ENCODE data around the gene TNFRSF25. TPM values are rescaled to one million over a fixed set of nuclear protein-coding genes. Genes with fewer than 3 reads are reported as not detected.

Gene TNFRSF25
- polyA plus RNA-seq, 2 of the 4 experiments (the other 2 are of a cell fraction), result 0.65 to 3.4 TPM

- ATAC-seq (no peak), DNase-seq (ENCODE audit: low read depth in 1 of 2, low spot score in 1 of 2) (no peak), FAIRE-seq (no peak)
- 81% methylated on average over 5 of the region's 31 CpGs for WGBS (ENCODE audit: missing lambda C conversion rate)
- ChIA-PET POLR2A (no interaction called here), CTCF (interaction anchor here (1.5 to 8.8 kb wide), 3 partner anchors 15 to 49 kb away, joined by 3 to 54 read pairs (median 5); partner anchors contain the start of genes NOL9, PLEKHG5 and TAS1R1)
- Histone ChIP-seq H3K9me3 (no peaks in the 10 kb centered on the region), H3K4me3 (no peak overlapping the region), H3K4me2 (no peak overlapping the region), H3K27ac (no peak overlapping the region), H3K4me1 (no peaks in the 10 kb centered on the region)
- TF ChIP-seq EHF (CRISPR knock-in tag; IDR thresholded peaks at IDR 0.05), result no peak
- TF ChIP-seq USF2 (IDR thresholded peaks at IDR 0.05), result no peak
- TF ChIP-seq PHF8 (IDR thresholded peaks at IDR 0.05; ENCODE audit: borderline replicate concordance, low read depth), result no peak
- no peak for TF ChIP-seq TFCP2L1 (CRISPR knock-in tag; IDR thresholded peaks at IDR 0.05)
- no peak for TF ChIP-seq TP53 (CRISPR knock-in tag; IDR thresholded peaks at IDR 0.05)
- TF ChIP-seq HMGXB4 (CRISPR knock-in tag; IDR thresholded peaks at IDR 0.05; ENCODE audit: borderline replicate concordance), result no peak
- no peak for TF ChIP-seq RAD21 (conservative IDR thresholded peaks at IDR 0.05 in 1 of 2, IDR thresholded peaks at IDR 0.05 in 1 of 2)
- no peak for TF ChIP-seq RFX5 (IDR thresholded peaks at IDR 0.05)
- TF ChIP-seq CHD4 (IDR thresholded peaks at IDR 0.05; ENCODE audit: borderline replicate concordance), result no peak
- no peak for TF ChIP-seq HES2 (IDR thresholded peaks at IDR 0.05)
- no peak for TF ChIP-seq RCOR1 (IDR thresholded peaks at IDR 0.05; ENCODE audit: low read depth, low read length)
- no peak for TF ChIP-seq E2F6 (IDR thresholded peaks at IDR 0.05; ENCODE audit: borderline replicate concordance, low read depth)
These were observed 39.6 kb upstream of the TNFRSF25 start for GRCh38 chr1:6505367-6506209.

- 93% methylated on average over 7 of the region's 15 CpGs for WGBS (ENCODE audit: missing lambda C conversion rate)
- no peak overlapping the region for H3K4me2 ChIP-seq
- H3K9me3 ChIP-seq, result no peaks in the 10 kb centered on the region
- ATAC-seq (no peak), DNase-seq (ENCODE audit: low read depth in 1 of 2, low spot score in 1 of 2) (no peak), FAIRE-seq (no peak)
- POLR2A ChIA-PET, result no interaction called here
- no peaks in the 10 kb centered on the region for H3K4me1 ChIP-seq
- no peak overlapping the region for H3K27ac ChIP-seq
- no peak for TF ChIP-seq CBX2 (IDR thresholded peaks at IDR 0.05; ENCODE audit: borderline replicate concordance, low read depth)
- TF ChIP-seq FOSL2 (IDR thresholded peaks at IDR 0.05), result no peak
- TF ChIP-seq FOSL2 (CRISPR knock-in tag; IDR thresholded peaks at IDR 0.05), result no peak
- no peak for TF ChIP-seq ZSCAN20 (CRISPR knock-in tag; IDR thresholded peaks at IDR 0.05)
- no peak for TF ChIP-seq SREBF2 (IDR thresholded peaks at IDR 0.05)
- TF ChIP-seq FOSB (CRISPR knock-in tag; IDR thresholded peaks at IDR 0.05), result no peak
- no peak for TF ChIP-seq CBX8 (IDR thresholded peaks at IDR 0.05)
- TF ChIP-seq HEYL (CRISPR knock-in tag; IDR thresholded peaks at IDR 0.05), result no peak
- TF ChIP-seq CTCF (IDR thresholded peaks at IDR 0.05), result no peak
- no peak for TF ChIP-seq RNF2 (IDR thresholded peaks at IDR 0.05; ENCODE audit: borderline replicate concordance, low read depth)
- no peak for TF ChIP-seq KDM5A (IDR thresholded peaks at IDR 0.05)
- TF ChIP-seq ELK1 (IDR thresholded peaks at IDR 0.05; ENCODE audit: low read depth, low read length), result no peak
- no peak for TF ChIP-seq JUN (IDR thresholded peaks at IDR 0.05)
- CTCF ChIA-PET, result interaction anchor here (1.5 to 8.8 kb wide), 2 partner anchors 15 to 19 kb away, joined by 3 to 54 read pairs; partner anchors contain the start of gene PLEKHG5
- no peak overlapping the region for H3K4me3 ChIP-seq
These were observed 38.9 kb upstream of the TNFRSF25 start for GRCh38 chr1:6504887-6505286.
